ENCODE results near the gene CST2.

- TF ChIP-seq CTCF (IDR thresholded peaks at IDR 0.05) (no peak), POLR2A (IDR thresholded peaks at IDR 0.05) (no peak)
Observed at GRCh38 chr20:23870461-23870860, 43.9 kb upstream of the CST2 start.
